ENCODE data around the gene SYNPO2. TPM values are rescaled to one million over a fixed set of nuclear protein-coding genes. Genes with fewer than 3 reads are reported as not detected.

SYNPO2 gene
- total RNA-seq, 1 experiment from 2014 or later = 0.93 TPM

- TF ChIP-seq ATF3 (IDR thresholded peaks at IDR 0.05) = no peak
- TF ChIP-seq CTCF (IDR thresholded peaks at IDR 0.05 in 2 of 3, conservative IDR thresholded peaks at IDR 0.05 in 1 of 3; ENCODE audit: borderline replicate concordance in 1 of 3, insufficient read depth in 1 of 3, low read depth in 2 of 3, low read length in 2 of 3) = no peak
- TF ChIP-seq EGR1 (IDR thresholded peaks at IDR 0.05; ENCODE audit: low read depth) = no peak
- TF ChIP-seq CEBPB (IDR thresholded peaks at IDR 0.05; ENCODE audit: low read depth) = no peak
- no peak for TF ChIP-seq ZBTB33 (IDR thresholded peaks at IDR 0.05; ENCODE audit: extremely low read depth, insufficient replicate concordance, low read length)
- no peak for TF ChIP-seq FOSL1 (IDR thresholded peaks at IDR 0.05; ENCODE audit: low read depth)
- TF ChIP-seq POLR2AphosphoS5 (IDR thresholded peaks at IDR 0.05; ENCODE audit: low read depth, low read length) = no peak
- TF ChIP-seq CBX3 (IDR thresholded peaks at IDR 0.05; ENCODE audit: low read depth) = no peak
- TF ChIP-seq YY1 (IDR thresholded peaks at IDR 0.05; ENCODE audit: extremely low read depth, insufficient replicate concordance, low read depth, low read length) = no peak
- TF ChIP-seq SP1 (IDR thresholded peaks at IDR 0.05; ENCODE audit: low read depth) = no peak
- no peak for TF ChIP-seq POLR2A (IDR thresholded peaks at IDR 0.05; ENCODE audit: borderline replicate concordance, extremely low read depth, insufficient read depth, insufficient read length)
These were observed 21.2 kb upstream of the SYNPO2 start (continued) for GRCh38 chr4:118867311-118868067.
